NK-92 treated with Interleukin-12 subunit alpha and Interleukin-12 subunit beta, amount 100 ng/mL, for 24 hours (cell line): ENCODE measurements around the gene AFAP1.

Experiments
- DNase-seq: peaks from one replicate; lab custom pipeline; 2025; lab: John Stamatoyannopoulos, UW

The AFAP1 gene

DNA sequence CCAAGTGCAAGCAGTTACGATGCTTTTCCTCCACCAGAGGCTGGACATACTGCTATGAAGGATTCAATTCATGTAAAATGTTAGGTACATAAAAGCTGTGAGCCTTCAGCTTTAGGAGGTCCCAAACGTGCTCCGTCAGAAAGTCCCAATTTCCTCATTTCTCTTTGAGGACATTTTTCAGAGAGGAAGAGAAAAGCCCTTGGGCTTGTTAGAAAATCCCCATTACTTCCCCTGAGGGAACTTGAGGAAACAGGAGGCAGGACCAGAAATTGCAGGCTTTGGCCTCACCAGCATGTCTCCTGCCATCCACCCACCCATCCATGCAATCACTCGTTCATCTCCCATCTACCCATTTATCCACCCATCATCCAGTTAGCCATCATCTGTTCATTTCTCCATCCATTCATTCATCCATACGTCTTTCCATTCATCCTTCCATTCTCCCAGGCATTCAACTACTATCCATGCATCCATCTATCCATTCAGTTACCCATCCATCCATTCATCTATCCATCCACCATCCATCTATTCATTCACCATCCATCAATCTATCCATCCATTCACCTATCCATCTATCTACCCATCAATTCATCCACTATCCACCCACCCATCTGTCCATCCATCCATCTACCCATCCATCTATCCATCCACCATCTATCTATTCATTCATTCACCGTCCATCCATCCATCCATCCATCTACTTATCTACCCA is 223.5 kb downstream of the AFAP1 start:
- DNase-seq, result no peak

- DNase-seq, result no peak
Measured at GRCh38 chr4:7715271-7716009, 224.2 kb downstream of the AFAP1 start.

GRCh38 chr4:7714738-7715137 is 224.9 kb downstream of the AFAP1 start:
- no peak for DNase-seq

GRCh38 chr4:7714176-7714575 is 225.5 kb downstream of the AFAP1 start:
- no peak for DNase-seq

- DNase-seq, result no peak
Measured at GRCh38 chr4:7713757-7714156, 225.9 kb downstream of the AFAP1 start.

GRCh38 chr4:7712021-7712671 is 227.5 kb downstream of the AFAP1 start:
- DNase-seq, result no peak

- DNase-seq, result no peak
Measured at GRCh38 chr4:7711307-7711963, 228.2 kb downstream of the AFAP1 start.

DNA sequence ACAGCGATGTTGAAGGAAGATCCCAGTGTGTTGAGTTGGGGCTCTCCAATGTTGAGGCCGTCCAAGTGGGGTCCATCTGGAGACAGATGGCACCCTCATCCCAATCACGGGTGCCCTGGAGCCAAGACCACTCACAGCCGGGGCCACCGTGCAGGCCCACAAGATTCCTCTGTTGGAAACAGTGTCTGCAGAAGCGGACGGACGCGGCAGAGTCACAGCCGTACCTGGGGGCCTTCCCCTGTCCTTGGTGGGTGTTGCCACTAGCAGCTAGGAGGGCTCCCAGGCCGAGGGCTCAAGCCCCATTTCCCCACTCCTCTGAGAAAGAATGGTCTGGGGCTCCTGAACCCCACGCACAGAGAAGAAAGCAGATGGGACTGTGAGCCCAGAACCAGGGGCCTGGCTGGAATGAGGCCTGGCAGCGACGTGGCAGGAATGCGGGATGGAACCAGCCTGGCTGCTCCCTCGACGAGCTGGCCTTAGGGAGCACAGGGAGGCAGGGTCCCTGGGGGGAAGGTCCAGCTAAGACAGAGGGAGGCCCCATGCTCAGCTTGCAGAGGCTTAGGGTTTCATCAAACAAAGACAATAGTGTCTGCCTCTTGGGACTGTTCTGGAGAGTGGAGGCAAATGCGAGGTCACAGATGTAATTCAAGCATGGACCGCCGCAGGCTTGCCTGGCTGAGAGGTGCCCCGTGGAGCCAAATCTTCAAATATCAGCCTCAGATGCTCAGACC is 228.9 kb downstream of the AFAP1 start:
- no peak for DNase-seq

GRCh38 chr4:7710126-7710525 is 229.5 kb downstream of the AFAP1 start:
- DNase-seq, result no peak

GRCh38 chr4:7709431-7709830 is 230.2 kb downstream of the AFAP1 start:
- DNase-seq, result no peak

GRCh38 chr4:7708981-7709380 is 230.7 kb downstream of the AFAP1 start:
- DNase-seq, result no peak
